Measurements from ENCODE around the gene PRKN. TPM values are rescaled to one million over a fixed set of nuclear protein-coding genes. Genes with fewer than 3 reads are reported as not detected.

PRKN gene
- total and polyA plus RNA-seq, 2 experiments from 2014 or later = 0.10 to 0.84 TPM

DNA sequence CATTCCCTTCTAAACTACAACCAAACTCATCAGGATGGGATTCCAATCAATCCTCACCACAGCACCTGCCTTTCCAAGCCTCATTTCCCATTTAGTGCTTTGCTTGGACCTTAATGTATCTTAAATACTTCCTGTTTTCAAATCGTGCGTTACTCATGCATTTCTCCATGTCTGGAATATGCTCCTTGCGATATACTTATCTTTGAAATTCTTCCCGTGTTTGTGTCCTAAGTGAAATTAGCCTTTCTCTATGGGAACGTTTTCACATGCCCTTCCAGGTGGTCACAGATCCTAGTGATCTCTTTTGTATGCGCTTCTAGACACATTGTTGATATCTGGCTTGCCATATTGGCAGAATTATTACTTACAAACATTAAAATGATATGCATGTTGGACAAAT lies 833.1 kb downstream of the PRKN start (continued):
- TF ChIP-seq EZH2 (IDR thresholded peaks at IDR 0.05; ENCODE audit: low read depth, unreplicated experiment) (no peak), JUNB (IDR thresholded peaks at IDR 0.05; ENCODE audit: unreplicated experiment) (no peak), REST (IDR thresholded peaks at IDR 0.05; ENCODE audit: unreplicated experiment) (no peak), CREB1 (CRISPR knock-in tag; IDR thresholded peaks at IDR 0.05; ENCODE audit: low read depth) (no peak)
- TF ChIP-seq, protein P1, sequence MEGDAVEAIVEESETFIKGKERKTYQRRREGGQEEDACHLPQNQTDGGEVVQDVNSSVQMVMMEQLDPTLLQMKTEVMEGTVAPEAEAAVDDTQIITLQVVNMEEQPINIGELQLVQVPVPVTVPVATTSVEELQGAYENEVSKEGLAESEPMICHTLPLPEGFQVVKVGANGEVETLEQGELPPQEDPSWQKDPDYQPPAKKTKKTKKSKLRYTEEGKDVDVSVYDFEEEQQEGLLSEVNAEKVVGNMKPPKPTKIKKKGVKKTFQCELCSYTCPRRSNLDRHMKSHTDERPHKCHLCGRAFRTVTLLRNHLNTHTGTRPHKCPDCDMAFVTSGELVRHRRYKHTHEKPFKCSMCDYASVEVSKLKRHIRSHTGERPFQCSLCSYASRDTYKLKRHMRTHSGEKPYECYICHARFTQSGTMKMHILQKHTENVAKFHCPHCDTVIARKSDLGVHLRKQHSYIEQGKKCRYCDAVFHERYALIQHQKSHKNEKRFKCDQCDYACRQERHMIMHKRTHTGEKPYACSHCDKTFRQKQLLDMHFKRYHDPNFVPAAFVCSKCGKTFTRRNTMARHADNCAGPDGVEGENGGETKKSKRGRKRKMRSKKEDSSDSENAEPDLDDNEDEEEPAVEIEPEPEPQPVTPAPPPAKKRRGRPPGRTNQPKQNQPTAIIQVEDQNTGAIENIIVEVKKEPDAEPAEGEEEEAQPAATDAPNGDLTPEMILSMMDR (conservative IDR thresholded peaks at IDR 0.05; ENCODE audit: low read depth in 2 of 2) = no peak

DNA sequence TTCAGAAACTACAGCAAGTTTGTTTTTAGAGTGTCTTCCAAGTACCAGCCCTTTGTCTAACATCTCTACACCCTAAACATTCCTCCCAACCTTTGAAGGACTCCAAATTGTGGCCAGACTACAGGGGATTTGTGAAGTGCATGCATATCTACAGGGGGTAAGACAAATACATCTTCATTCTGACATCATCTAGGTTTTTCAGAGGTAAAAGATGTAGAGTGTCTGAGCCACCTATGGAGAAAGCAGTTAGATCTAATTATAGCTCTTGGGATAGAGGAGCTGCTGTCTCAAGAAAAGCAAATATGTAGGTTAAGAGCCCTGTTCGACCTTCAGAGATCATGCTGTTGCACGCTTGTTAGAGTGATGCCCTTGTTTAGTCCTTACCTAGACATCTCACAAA lies 836.0 kb downstream of the PRKN start:
- Histone ChIP-seq H3K36me3 (ENCODE audit: insufficient read depth) (no peaks in the 10 kb centered on the region), H3K4me3 (0 out of 2 replicates have a peak overlapping the region, but pooled peaks have one; percentile 35), H3F3A (replicated peaks; ENCODE audit: low read depth) (no peaks in the 10 kb centered on the region), H3K4me1 (ENCODE audit: insufficient read depth) (peaks cover 11% of the 10 kb centered on the region), H3K27ac (ENCODE audit: low read depth) (no peak overlapping the region), H4K20me1 (replicated peaks; ENCODE audit: insufficient read depth) (no peaks in the 10 kb centered on the region), H3K79me2 (replicated peaks; ENCODE audit: insufficient read depth) (no peaks in the 10 kb centered on the region), H3K4me2 (peak overlapping the region; percentile 68; the same call in 1 of the 2 replicates), H3K9me2 (ENCODE audit: insufficient read depth) (no peaks in the 10 kb centered on the region), H3K27me3 (ENCODE audit: insufficient read depth) (no peaks in the 10 kb centered on the region), H2AFZ (no peak overlapping the region)
- Mint-ChIP-seq H3K4me3 (no peak overlapping the region), H3K27me3 (ENCODE audit: insufficient read depth, low read depth, poor library complexity) (peaks cover 10% of the 10 kb centered on the region), H3K36me3 (ENCODE audit: low read depth) (no peaks in the 10 kb centered on the region), H3K4me1 (peaks cover 27% of the 10 kb centered on the region), H3K27ac (no peak overlapping the region), H3K9me3 (no peaks in the 10 kb centered on the region)
- DNase-seq (ENCODE audit: low spot score) (peak; percentile 34), ATAC-seq (peak; percentile 75)
- TF ChIP-seq ZNF114 (CRISPR knock-in tag; IDR thresholded peaks at IDR 0.05) (no peak), CREB1 (CRISPR knock-in tag; IDR thresholded peaks at IDR 0.05; ENCODE audit: low read depth) (0 out of 2 replicates have a peak, but pooled peaks have one; percentile 19)

- Mint-ChIP-seq H3K36me3 (ENCODE audit: low read depth) (no peaks in the 10 kb centered on the region), H3K9me3 (no peaks in the 10 kb centered on the region), H3K4me3 (peak overlapping the region; percentile 21; the same call in 2 of the 3 replicates), H3K4me1 (peaks cover 26% of the 10 kb centered on the region), H3K27ac (no peak overlapping the region), H3K27me3 (ENCODE audit: insufficient read depth, low read depth, poor library complexity) (peaks cover 10% of the 10 kb centered on the region)
- Histone ChIP-seq H3K27me3 (ENCODE audit: insufficient read depth) (no peaks in the 10 kb centered on the region), H2AFZ (no peak overlapping the region), H3K9me2 (ENCODE audit: insufficient read depth) (no peaks in the 10 kb centered on the region), H3K27ac (ENCODE audit: low read depth) (no peak overlapping the region), H3K79me2 (replicated peaks; ENCODE audit: insufficient read depth) (no peaks in the 10 kb centered on the region), H3K4me1 (ENCODE audit: insufficient read depth) (peaks cover 11% of the 10 kb centered on the region), H4K20me1 (replicated peaks; ENCODE audit: insufficient read depth) (no peaks in the 10 kb centered on the region), H3F3A (replicated peaks; ENCODE audit: low read depth) (no peaks in the 10 kb centered on the region), H3K36me3 (ENCODE audit: insufficient read depth) (no peaks in the 10 kb centered on the region), H3K4me2 (peak overlapping the region; percentile 68), H3K4me3 (peak overlapping the region; percentile 35)
- ATAC-seq = peak; percentile 57
- peak; percentile 22 for DNase-seq (ENCODE audit: low spot score)
- TF ChIP-seq ZNF331 (CRISPR knock-in tag; IDR thresholded peaks at IDR 0.05; ENCODE audit: low read depth) (no peak), CREB1 (CRISPR knock-in tag; IDR thresholded peaks at IDR 0.05; ENCODE audit: low read depth) (no peak), EZH2 (IDR thresholded peaks at IDR 0.05; ENCODE audit: low read depth, unreplicated experiment) (no peak)
- TF ChIP-seq, protein P1 (conservative IDR thresholded peaks at IDR 0.05; ENCODE audit: low read depth in 2 of 2) = no peak
These were observed 836.7 kb downstream of the PRKN start for GRCh38 chr6:161890832-161891297.

Measured in GM23338 (cell line).